Astrocyte (in vitro differentiated cells and primary cell): Measurements from ENCODE around the gene RGL2. TPM values are rescaled to one million over a fixed set of nuclear protein-coding genes. Genes with fewer than 3 reads are reported as not detected.

Source experiments
- DNase-seq: peaks from one replicate; pipeline ENCODE4 v3.0.0-alpha.2; 2010; ENCODE audit warnings: low read depth
- FAIRE-seq: peaks from 2 replicates; lab custom pipeline; 2011; peaks lifted over from hg19 to GRCh38; lab: Jason Lieb, UNC
- H2AFZ ChIP-seq: 2 replicates; pipeline ENCODE4 v1.6.0; 2012; ENCODE audit warnings: low read depth, low read length, inconsistent platforms
- H3K27ac ChIP-seq: 2 replicates; pipeline ENCODE4 v1.5.1; 2011; ENCODE audit warnings: low read depth, low read length, inconsistent platforms
- H3K27me3 ChIP-seq: 2 replicates; pipeline ENCODE4 v1.6.0; 2011; ENCODE audit warnings: low read length, inconsistent platforms; ENCODE audit not compliant: insufficient read depth
- H3K36me3 ChIP-seq: 2 replicates; pipeline ENCODE4 v1.5.1; 2011; ENCODE audit warnings: low read length, inconsistent platforms; ENCODE audit not compliant: insufficient read depth
- H3K4me1 ChIP-seq: 2 replicates; pipeline ENCODE4 v1.5.1; 2011; ENCODE audit warnings: low read length, inconsistent platforms; ENCODE audit not compliant: insufficient read depth
- H3K4me2 ChIP-seq: 2 replicates; pipeline ENCODE4 v1.6.0; 2012; ENCODE audit warnings: low read length, inconsistent platforms
- H3K4me3 ChIP-seq: 2 replicates; pipeline ENCODE4 v1.5.1; 2011; ENCODE audit warnings: low read depth, mild to moderate bottlenecking, low read length, inconsistent platforms; ENCODE audit not compliant: insufficient read depth
- H3K79me2 ChIP-seq: 2 replicates; pipeline ENCODE4 v1.6.0; 2012; ENCODE audit warnings: mild to moderate bottlenecking, low read length, inconsistent platforms; ENCODE audit not compliant: insufficient read depth
- H3K9ac ChIP-seq: 2 replicates; pipeline ENCODE4 v1.6.0; 2012; ENCODE audit warnings: mild to moderate bottlenecking, low read length, inconsistent platforms
- H3K9me3 ChIP-seq: 2 replicates; pipeline ENCODE4 v1.5.1; 2012; ENCODE audit warnings: low read depth, mild to moderate bottlenecking, low read length, inconsistent platforms; ENCODE audit not compliant: insufficient read depth
- H4K20me1 ChIP-seq: 2 replicates; pipeline ENCODE4 v1.6.0; 2012; ENCODE audit warnings: low read length, inconsistent platforms; ENCODE audit not compliant: insufficient read depth
- H3K27ac Mint-ChIP-seq: one replicate; pipeline ENCODE4 v1.8.0; 2021; ENCODE audit warnings: mild to moderate bottlenecking, mixed read lengths; ENCODE audit not compliant: unreplicated experiment
- H3K27me3 Mint-ChIP-seq: one replicate; pipeline ENCODE4 v1.8.0; 2021; ENCODE audit warnings: low read depth, mixed read lengths; ENCODE audit not compliant: unreplicated experiment
- H3K36me3 Mint-ChIP-seq: one replicate; pipeline ENCODE4 v1.8.0; 2021; ENCODE audit warnings: low read depth, mixed read lengths; ENCODE audit not compliant: unreplicated experiment
- H3K4me1 Mint-ChIP-seq: one replicate; pipeline ENCODE4 v1.8.0; 2021; ENCODE audit warnings: low read depth, mixed read lengths; ENCODE audit not compliant: unreplicated experiment
- H3K4me3 Mint-ChIP-seq: one replicate; pipeline ENCODE4 v1.8.0; 2021; ENCODE audit warnings: mild to moderate bottlenecking, moderate library complexity, mixed read lengths; ENCODE audit not compliant: unreplicated experiment
- H3K9me3 Mint-ChIP-seq: one replicate; pipeline ENCODE4 v1.8.0; 2021; ENCODE audit warnings: mild to moderate bottlenecking, mixed read lengths; ENCODE audit not compliant: unreplicated experiment
- CTCF ChIP-seq: IDR thresholded peaks from 2 replicates; pipeline ENCODE4 v1.5.1; 2011; ENCODE audit warnings: low read depth, mild to moderate bottlenecking, inconsistent platforms, low read length, moderate library complexity; ENCODE audit not compliant: insufficient read depth
- EZH2 ChIP-seq: IDR thresholded peaks from 2 replicates; pipeline ENCODE4 v1.6.1; 2012; ENCODE audit warnings: mild to moderate bottlenecking, low read length, inconsistent platforms; ENCODE audit not compliant: insufficient read depth
- total RNA-seq: library from RNA; stranded (reverse); gene quantifications from 2 replicates; pipeline ENCODE4 v1.2.1, GENCODE V29; 2021

The RGL2 gene
- total RNA-seq, 1 donor from 2014 or later, result 36.5 TPM

- Histone ChIP-seq H3K36me3 (peaks cover 27% of the 10 kb centered on the region), H2AFZ (no peak overlapping the region), H3K4me3 (peak overlapping the region; percentile 82), H3K27ac (peak overlapping the region; percentile 81), H3K9me3 (no peaks in the 10 kb centered on the region), H3K9ac (peak overlapping the region; percentile 86), H4K20me1 (peaks cover 14% of the 10 kb centered on the region), H3K4me1 (peaks cover 53% of the 10 kb centered on the region), H3K79me2 (peaks cover 50% of the 10 kb centered on the region), H3K4me2 (peak overlapping the region; percentile 92), H3K27me3 (no peaks in the 10 kb centered on the region)
- no peak overlapping the region for H3K27ac Mint-ChIP-seq
- H3K4me3 Mint-ChIP-seq, result peak overlapping the region; percentile 80
- peaks cover 8% of the 10 kb centered on the region for H3K36me3 Mint-ChIP-seq
- DNase-seq (no peak), FAIRE-seq (no peak)
- H3K9me3 Mint-ChIP-seq, result no peaks in the 10 kb centered on the region
- peaks cover 23% of the 10 kb centered on the region for H3K4me1 Mint-ChIP-seq
- H3K27me3 Mint-ChIP-seq, result no peaks in the 10 kb centered on the region
- no peak for TF ChIP-seq CTCF
- no peak for TF ChIP-seq EZH2
Observed at GRCh38 chr6:33321227-33321626, 22.5 kb upstream of the RGL2 start.

GRCh38 chr6:33320315-33321181 lies 21.8 kb upstream of the RGL2 start:
- H2AFZ ChIP-seq, result no peak overlapping the region
- no peaks in the 10 kb centered on the region for H3K27me3 ChIP-seq
- no peak for TF ChIP-seq EZH2
- no peak for TF ChIP-seq CTCF
- FAIRE-seq, result no peak
- peaks cover 27% of the 10 kb centered on the region for H3K36me3 ChIP-seq
- H3K27ac ChIP-seq, result peak overlapping the region; percentile 81
- peak overlapping the region; percentile 63 for H3K9ac ChIP-seq
- Mint-ChIP-seq H3K4me3 (peak overlapping the region; percentile 80), H3K27ac (peak overlapping the region; percentile 41), H3K9me3 (no peaks in the 10 kb centered on the region), H3K4me1 (peaks cover 23% of the 10 kb centered on the region), H3K27me3 (no peaks in the 10 kb centered on the region), H3K36me3 (peaks cover 8% of the 10 kb centered on the region)
- no peaks in the 10 kb centered on the region for H3K9me3 ChIP-seq
- peaks cover 50% of the 10 kb centered on the region for H3K79me2 ChIP-seq
- DNase-seq, result peak; percentile 88
- H3K4me1 ChIP-seq, result peaks cover 53% of the 10 kb centered on the region
- peaks cover 14% of the 10 kb centered on the region for H4K20me1 ChIP-seq
- peak overlapping the region; percentile 92 for H3K4me2 ChIP-seq
- H3K4me3 ChIP-seq, result peak overlapping the region; percentile 19

- FAIRE-seq (no peak), DNase-seq (no peak)
- Histone ChIP-seq H2AFZ (no peak overlapping the region), H3K79me2 (peaks cover 51% of the 10 kb centered on the region), H3K4me1 (peaks cover 57% of the 10 kb centered on the region), H3K36me3 (peaks cover 27% of the 10 kb centered on the region), H3K9ac (peak overlapping the region; percentile 63), H3K27ac (peak overlapping the region; percentile 81), H4K20me1 (peaks cover 14% of the 10 kb centered on the region), H3K27me3 (no peaks in the 10 kb centered on the region), H3K4me2 (peak overlapping the region; percentile 92), H3K4me3 (peak overlapping the region; percentile 7), H3K9me3 (no peaks in the 10 kb centered on the region)
- Mint-ChIP-seq H3K27ac (peak overlapping the region; percentile 62), H3K27me3 (no peaks in the 10 kb centered on the region), H3K9me3 (no peaks in the 10 kb centered on the region), H3K4me1 (peaks cover 23% of the 10 kb centered on the region), H3K4me3 (peak overlapping the region; percentile 80), H3K36me3 (peaks cover 8% of the 10 kb centered on the region)
- TF ChIP-seq EZH2 (no peak), CTCF (no peak)
Observed at GRCh38 chr6:33319939-33320314, 21.2 kb upstream of the RGL2 start.
